CD4-positive, alpha-beta T cell treated with Interleukin-15 for 4 hours (primary cell): Measurements from ENCODE around the gene RPS6KA2.

Experiments used
- DNase-seq: peaks from one replicate; pipeline ENCODE4 v3.0.0-alpha.2; 2020; ENCODE audit warnings: low spot score

The RPS6KA2 gene

GRCh38 chr6:166465671-166466087 lies 161.4 kb downstream of the RPS6KA2 start:
- no peak for DNase-seq

GRCh38 chr6:166465003-166465399 lies 162.1 kb downstream of the RPS6KA2 start:
- no peak for DNase-seq

- DNase-seq = no peak
These were observed 162.7 kb downstream of the RPS6KA2 start for GRCh38 chr6:166464068-166465002.

- no peak for DNase-seq
These were observed 163.5 kb downstream of the RPS6KA2 start for GRCh38 chr6:166463359-166464067.

- no peak for DNase-seq
These were observed 164.5 kb downstream of the RPS6KA2 start for GRCh38 chr6:166462461-166463135.

GRCh38 chr6:166461821-166462460 lies 165.1 kb downstream of the RPS6KA2 start:
- no peak for DNase-seq

GRCh38 chr6:166460473-166461437 lies 166.3 kb downstream of the RPS6KA2 start:
- no peak for DNase-seq

- DNase-seq = no peak
These were observed 167.1 kb downstream of the RPS6KA2 start for GRCh38 chr6:166459906-166460305.

GRCh38 chr6:166459272-166459671 lies 167.8 kb downstream of the RPS6KA2 start:
- no peak for DNase-seq

- DNase-seq = peak; percentile 21
These were observed 170.5 kb downstream of the RPS6KA2 start for GRCh38 chr6:166456395-166457156.

- DNase-seq = no peak
These were observed 172.1 kb downstream of the RPS6KA2 start for GRCh38 chr6:166454692-166455515.

- no peak for DNase-seq
These were observed 173.4 kb downstream of the RPS6KA2 start for GRCh38 chr6:166453651-166454050.

GRCh38 chr6:166450167-166450873 lies 176.7 kb downstream of the RPS6KA2 start:
- no peak for DNase-seq

GRCh38 chr6:166449641-166450040 lies 177.4 kb downstream of the RPS6KA2 start:
- DNase-seq = no peak

GRCh38 chr6:166449036-166449435 lies 178.0 kb downstream of the RPS6KA2 start:
- no peak for DNase-seq

- no peak for DNase-seq
These were observed 178.6 kb downstream of the RPS6KA2 start for GRCh38 chr6:166448432-166448831.

- no peak for DNase-seq
These were observed 180.4 kb downstream of the RPS6KA2 start for GRCh38 chr6:166446567-166447065.

- DNase-seq = no peak
These were observed 180.9 kb downstream of the RPS6KA2 start for GRCh38 chr6:166446146-166446545.
